K562 treated with DMSO at 1 percent for 24 hours (cell line): Measurements from ENCODE around the gene PCDHB14. TPM values are rescaled to one million over a fixed set of nuclear protein-coding genes. Genes with fewer than 3 reads are reported as not detected.

Source experiments
- total RNA-seq: library from RNA; unstranded; fragments of 300-600 nt; gene quantifications from 2 replicates; pipeline ENCODE4 v1.2.3, GENCODE V29; 2022; ENCODE audit warnings: low read depth; ENCODE audit not compliant: insufficient read depth

Gene PCDHB14
- total RNA-seq, result 0.21 TPM in 1 of 2 replicates, not detected in the other

GRCh38 chr5:141223112-141223783 is at the start of gene PCDHB14:
Gene PCDHB14 (plus strand): TSS chr5:141223343. CDS start chr5:141223506, 163 bp downstream.

DNA sequence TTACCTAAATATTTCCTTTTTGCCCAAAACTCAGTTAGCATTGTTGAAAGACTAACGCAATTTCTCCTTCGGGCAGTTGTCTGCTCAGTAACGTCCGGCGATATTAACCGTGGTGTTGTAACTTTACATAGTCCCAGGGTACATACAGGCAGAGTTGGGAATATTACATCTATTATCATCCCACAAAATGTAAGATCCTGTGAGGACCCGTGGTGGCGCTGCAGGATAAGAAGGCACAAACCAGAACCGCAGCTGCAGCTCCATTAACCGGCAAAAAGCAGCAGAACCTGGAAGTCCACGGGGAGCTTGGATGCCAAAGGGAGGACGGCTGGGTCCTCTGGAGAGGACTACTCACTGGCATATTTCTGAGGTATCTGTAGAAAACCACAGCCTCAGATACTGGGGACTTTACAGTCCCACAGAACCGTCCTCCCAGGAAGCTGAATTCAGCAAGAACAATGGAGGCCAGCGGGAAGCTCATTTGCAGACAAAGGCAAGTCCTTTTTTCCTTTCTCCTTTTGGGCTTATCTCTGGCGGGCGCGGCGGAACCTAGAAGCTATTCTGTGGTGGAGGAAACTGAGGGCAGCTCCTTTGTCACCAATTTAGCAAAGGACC is 45.5 kb upstream of the PCDHB14 start, which contains the start of gene PCDHB8:
TSS of gene PCDHB8 (plus strand) at position 214 of the 615 bp plus-strand sequence. CDS start at position 459, 245 bp downstream.

GRCh38 chr5:141182248-141182647 is 40.9 kb upstream of the PCDHB14 start, which contains the start of gene PCDHB16:
Gene PCDHB16 (plus strand): TSS chr5:141182387. CDS start chr5:141182560, 173 bp downstream.

DNA sequence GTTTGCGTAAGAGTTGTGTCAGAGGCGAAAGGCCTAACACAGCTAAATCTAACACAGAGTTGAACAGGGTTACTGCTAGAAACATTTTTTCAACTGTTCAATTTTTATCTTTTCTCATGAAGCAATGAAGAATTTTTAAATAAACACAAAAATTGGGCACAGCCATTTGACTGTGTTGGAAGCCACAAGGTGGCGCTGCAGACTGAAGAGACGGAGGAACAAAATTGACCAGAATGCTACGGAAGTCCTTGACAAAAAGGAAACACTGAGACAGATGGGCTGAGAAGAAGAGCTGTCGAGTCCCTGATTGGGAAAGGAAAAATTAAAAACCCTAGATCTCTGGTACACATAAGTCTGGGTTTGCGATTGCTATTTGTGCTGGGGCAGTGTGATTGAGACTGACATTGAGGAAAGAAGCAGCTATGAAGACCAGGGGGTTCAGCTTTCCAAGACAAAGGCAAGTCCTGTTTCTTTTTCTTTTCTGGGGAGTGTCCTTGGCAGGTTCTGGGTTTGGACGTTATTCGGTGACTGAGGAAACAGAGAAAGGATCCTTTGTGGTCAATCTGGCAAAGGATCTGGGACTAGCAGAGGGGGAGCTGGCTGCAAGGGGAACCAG is 36.1 kb upstream of the PCDHB14 start, which contains the start of gene PCDHB9:
TSS of gene PCDHB9 (plus strand) at position 265 of the 616 bp plus-strand sequence. CDS start at position 423, 158 bp downstream.

GRCh38 chr5:141192110-141192725 is 30.9 kb upstream of the PCDHB14 start, which contains the start of gene PCDHB10:
Gene PCDHB10 (plus strand): TSS chr5:141192353. CDS start chr5:141192553, 200 bp downstream.

GRCh38 chr5:141199359-141200235 is 23.5 kb upstream of the PCDHB14 start, which contains the start of gene PCDHB11:
Gene PCDHB11 (plus strand): TSS chr5:141199627. CDS start chr5:141199775, 148 bp downstream.

DNA sequence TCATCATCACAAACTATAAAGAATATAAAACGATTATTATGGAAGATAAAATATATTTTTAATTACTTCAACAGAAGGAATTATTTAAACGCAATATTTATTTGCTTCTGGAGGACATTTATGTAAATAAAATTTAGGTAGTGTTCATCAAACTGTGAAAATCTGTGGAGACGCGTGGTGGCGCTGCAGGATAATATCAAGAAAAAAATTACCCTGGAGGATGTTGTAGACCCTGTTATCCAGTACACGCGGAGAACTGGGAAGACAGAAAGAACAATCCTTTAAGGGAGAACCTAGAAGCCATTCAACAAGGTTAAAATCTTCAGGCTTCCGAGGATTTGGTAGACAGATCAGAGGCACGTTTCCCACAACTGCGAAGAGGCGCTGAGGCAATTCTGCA is 14.7 kb upstream of the PCDHB14 start, which contains the start of gene PCDHB12:
TSS of gene PCDHB12 (plus strand) at position 242 of the 400 bp plus-strand sequence. CDS start 189 bp downstream, outside the sequence.

GRCh38 chr5:141213656-141214339 is 9.3 kb upstream of the PCDHB14 start, which contains the start of gene PCDHB13:
Gene PCDHB13 (plus strand): TSS chr5:141213919. CDS start chr5:141214124, 205 bp downstream.

GRCh38 chr5:141245250-141245717 is 22.1 kb downstream of the PCDHB14 start, which contains the start of gene PCDHB15:
Gene PCDHB15 (plus strand): TSS chr5:141245395. CDS start chr5:141245579, 184 bp downstream.

Other genes starting within 250 kb of the PCDHB14 start
- not detected in 2 replicates for gene PCDHB1, start 172.0 kb upstream of the PCDHB14 start, total RNA-seq
- 0.44 and 0.59 TPM in 2 replicates for gene PCDHB2, start 128.7 kb upstream of the PCDHB14 start, total RNA-seq
- 0.31 and 0.35 TPM in 2 replicates for gene PCDHB3, start 122.9 kb upstream of the PCDHB14 start, total RNA-seq
- gene PCDHB4, start 101.5 kb upstream of the PCDHB14 start, total RNA-seq, result 0.08 TPM in 1 of 2 replicates, not detected in the other
- gene PCDHB5, start 88.1 kb upstream of the PCDHB14 start, total RNA-seq, result 0.23 TPM in 1 of 2 replicates, not detected in the other
- gene PCDHB6, start 73.3 kb upstream of the PCDHB14 start, total RNA-seq, result not detected in 2 replicates
- gene PCDHB7, start 50.7 kb upstream of the PCDHB14 start, total RNA-seq, result 0.06 TPM in 1 of 2 replicates, not detected in the other
- 0.09 TPM in 1 of 2 replicates, not detected in the other for gene PCDHB8, start 45.6 kb upstream of the PCDHB14 start, total RNA-seq
- not detected in 2 replicates for gene PCDHB16, start 41.0 kb upstream of the PCDHB14 start, total RNA-seq
- gene PCDHB9, start 36.2 kb upstream of the PCDHB14 start, total RNA-seq, result not detected in 2 replicates
- gene PCDHB10, start 31.0 kb upstream of the PCDHB14 start, total RNA-seq, result not detected in 2 replicates
- 0.13 TPM in 1 of 2 replicates, not detected in the other for gene PCDHB11, start 23.7 kb upstream of the PCDHB14 start, total RNA-seq
- gene PCDHB12, start 14.6 kb upstream of the PCDHB14 start, total RNA-seq, result not detected in 2 replicates
- gene PCDHB13, start 9.4 kb upstream of the PCDHB14 start, total RNA-seq, result 0.16 and 0.22 TPM in 2 replicates
- gene PCDHB15, start 22.1 kb downstream of the PCDHB14 start, total RNA-seq, result 0.35 and 0.52 TPM in 2 replicates
- gene SLC25A2, start 80.7 kb downstream of the PCDHB14 start, total RNA-seq, result not detected in 2 replicates
- 95.8 and 97.2 TPM in 2 replicates for gene TAF7, start 97.4 kb downstream of the PCDHB14 start, total RNA-seq
- 0.16 and 0.29 TPM in 2 replicates for gene PCDHGA1, start 107.2 kb downstream of the PCDHB14 start, total RNA-seq
- 0.54 and 0.63 TPM in 2 replicates for gene PCDHGA2, start 115.4 kb downstream of the PCDHB14 start, total RNA-seq
- 0.50 and 0.89 TPM in 2 replicates for gene PCDHGA3, start 120.5 kb downstream of the PCDHB14 start, total RNA-seq
- 0.43 and 0.52 TPM in 2 replicates for gene PCDHGB1, start 126.8 kb downstream of the PCDHB14 start, total RNA-seq
- 0.52 and 1.2 TPM in 2 replicates for gene PCDHGA4, start 131.7 kb downstream of the PCDHB14 start, total RNA-seq
- 0.51 and 0.63 TPM in 2 replicates for gene PCDHGB2, start 136.7 kb downstream of the PCDHB14 start, total RNA-seq
- gene PCDHGA5, start 140.8 kb downstream of the PCDHB14 start, total RNA-seq, result 0.22 and 0.44 TPM in 2 replicates
- 0.51 and 0.56 TPM in 2 replicates for gene PCDHGB3, start 146.9 kb downstream of the PCDHB14 start, total RNA-seq
- gene PCDHGA6, start 150.5 kb downstream of the PCDHB14 start, total RNA-seq, result 0.27 and 0.39 TPM in 2 replicates
- 0.37 TPM in 2 replicates for gene PCDHGA7, start 159.4 kb downstream of the PCDHB14 start, total RNA-seq
- 0.12 and 0.16 TPM in 2 replicates for gene PCDHGB4, start 164.4 kb downstream of the PCDHB14 start, total RNA-seq
- gene PCDHGA8, start 169.3 kb downstream of the PCDHB14 start, total RNA-seq, result 0.43 and 0.49 TPM in 2 replicates
- 0.42 and 0.75 TPM in 2 replicates for gene PCDHGB5, start 174.6 kb downstream of the PCDHB14 start, total RNA-seq
- 0.17 TPM in 1 of 2 replicates, not detected in the other for gene PCDHGA9, start 179.4 kb downstream of the PCDHB14 start, total RNA-seq
- gene PCDHGB6, start 184.7 kb downstream of the PCDHB14 start, total RNA-seq, result 0.16 and 0.27 TPM in 2 replicates
- gene PCDHGA10, start 189.6 kb downstream of the PCDHB14 start, total RNA-seq, result 0.07 TPM in 1 of 2 replicates, not detected in the other
- not detected in 2 replicates for gene PCDHGB7, start 194.3 kb downstream of the PCDHB14 start, total RNA-seq
- 0.15 TPM in 1 of 2 replicates, not detected in the other for gene PCDHGA11, start 197.7 kb downstream of the PCDHB14 start, total RNA-seq
- gene PCDHGA12, start 207.2 kb downstream of the PCDHB14 start, total RNA-seq, result 0.06 TPM in 1 of 2 replicates, not detected in the other